Activated T-cell treated with anti-CD3 and anti-CD28 coated beads, Interleukin-2, amount 50 U/mL, for 24 hours (primary cell): ENCODE measurements around the gene EPHB4.
"Not testable (repeated sequence)": the region's sequence is repeated elsewhere in the genome, so short reads cannot be mapped to it uniquely, and the experiment has no call there.

Source experiments
- DNase-seq: peaks from one replicate; pipeline ENCODE4 v3.0.0-alpha.2; 2020
- H3K27ac Mint-ChIP-seq: 2 replicates; pipeline ENCODE4 v1.8.0; 2020; ENCODE audit warnings: mild to moderate bottlenecking, mixed read lengths
- H3K27me3 Mint-ChIP-seq: 2 replicates; pipeline ENCODE4 v1.8.0; 2020; ENCODE audit warnings: mixed read lengths
- H3K36me3 Mint-ChIP-seq: 2 replicates; pipeline ENCODE4 v1.8.0; 2020; ENCODE audit warnings: low read depth, mixed read lengths
- H3K4me1 Mint-ChIP-seq: 2 replicates; pipeline ENCODE4 v1.8.0; 2020; ENCODE audit warnings: low read depth, mixed read lengths
- H3K4me3 Mint-ChIP-seq: 2 replicates; pipeline ENCODE4 v1.8.0; 2020; ENCODE audit warnings: mild to moderate bottlenecking, moderate library complexity, mixed read lengths
- H3K9me3 Mint-ChIP-seq: 2 replicates; pipeline ENCODE4 v1.8.0; 2020; ENCODE audit warnings: mixed read lengths

The EPHB4 gene

DNA sequence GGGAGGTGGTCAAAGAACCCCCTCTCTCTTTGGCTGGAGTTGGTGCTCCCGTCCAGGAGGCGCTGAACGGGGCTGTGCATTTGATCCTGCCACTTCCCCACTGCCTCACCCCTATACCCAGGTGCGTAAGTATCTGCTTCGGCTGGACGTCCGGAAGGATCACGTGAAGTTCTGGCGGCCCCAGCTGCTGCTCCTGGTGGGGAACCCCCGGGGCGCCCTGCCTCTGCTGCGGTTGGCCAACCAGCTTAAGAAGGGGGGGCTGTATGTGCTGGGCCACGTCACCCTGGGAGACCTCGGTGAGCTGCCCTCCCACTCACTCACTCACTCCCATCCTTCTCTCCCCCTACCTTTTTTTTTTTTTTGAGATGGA lies 34.3 kb upstream of the EPHB4 start:
- H3K27me3 Mint-ChIP-seq, result no peaks in the 10 kb centered on the region
- DNase-seq, result no peak
- H3K36me3 Mint-ChIP-seq, result peaks cover 72% of the 10 kb centered on the region
- no peak overlapping the region for H3K4me3 Mint-ChIP-seq
- no peaks in the 10 kb centered on the region for H3K9me3 Mint-ChIP-seq
- H3K4me1 Mint-ChIP-seq, result peaks cover 9% of the 10 kb centered on the region
- no peak overlapping the region for H3K27ac Mint-ChIP-seq

DNA sequence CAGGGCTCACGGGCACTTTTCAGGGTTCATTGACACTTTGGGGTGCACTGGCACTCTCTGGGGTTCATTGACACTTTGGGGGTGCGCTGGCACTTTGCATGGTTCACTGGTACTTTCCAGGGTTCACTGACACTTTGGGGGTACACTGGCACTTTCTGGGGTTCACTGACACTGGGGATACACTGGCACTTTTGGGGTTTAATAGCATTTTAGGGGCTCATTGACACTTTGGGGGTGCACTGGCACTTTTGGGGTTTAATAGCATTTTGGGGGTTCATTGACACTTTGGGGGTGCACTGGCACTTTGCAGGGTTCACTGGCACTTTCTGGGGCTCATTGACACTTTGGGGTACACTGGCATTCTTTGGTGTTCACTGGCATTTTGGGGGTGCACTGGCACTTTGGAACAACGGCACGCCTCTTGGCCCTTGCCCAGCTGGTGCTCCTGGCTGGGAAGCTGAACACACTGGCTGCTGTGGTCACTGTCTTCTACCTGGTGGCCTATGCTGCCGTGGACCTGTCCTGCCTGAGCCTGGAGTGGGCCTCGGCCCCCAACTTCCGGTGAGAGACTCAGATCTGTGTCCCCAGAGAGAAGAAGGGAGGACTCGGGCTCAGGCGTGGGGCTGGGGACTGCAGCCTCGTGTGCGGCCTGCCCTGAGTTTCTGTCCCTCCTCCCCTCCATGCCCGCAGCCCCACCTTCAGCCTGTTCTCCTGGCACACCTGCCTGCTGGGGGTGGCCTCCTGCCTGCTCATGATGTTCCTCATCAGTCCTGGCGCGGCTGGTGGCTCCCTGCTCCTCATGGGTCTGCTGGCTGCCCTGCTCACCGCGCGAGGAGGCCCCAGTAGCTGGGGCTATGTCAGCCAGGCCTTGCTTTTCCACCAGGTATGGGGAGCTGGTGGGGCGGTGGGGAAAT lies 33.6 kb upstream of the EPHB4 start:
- peaks cover 72% of the 10 kb centered on the region for H3K36me3 Mint-ChIP-seq
- DNase-seq, result no peak
- H3K27me3 Mint-ChIP-seq, result no peaks in the 10 kb centered on the region
- H3K27ac Mint-ChIP-seq, result no peak overlapping the region
- no peaks in the 10 kb centered on the region for H3K9me3 Mint-ChIP-seq
- no peak overlapping the region for H3K4me3 Mint-ChIP-seq
- H3K4me1 Mint-ChIP-seq, result peaks cover 5% of the 10 kb centered on the region

DNA sequence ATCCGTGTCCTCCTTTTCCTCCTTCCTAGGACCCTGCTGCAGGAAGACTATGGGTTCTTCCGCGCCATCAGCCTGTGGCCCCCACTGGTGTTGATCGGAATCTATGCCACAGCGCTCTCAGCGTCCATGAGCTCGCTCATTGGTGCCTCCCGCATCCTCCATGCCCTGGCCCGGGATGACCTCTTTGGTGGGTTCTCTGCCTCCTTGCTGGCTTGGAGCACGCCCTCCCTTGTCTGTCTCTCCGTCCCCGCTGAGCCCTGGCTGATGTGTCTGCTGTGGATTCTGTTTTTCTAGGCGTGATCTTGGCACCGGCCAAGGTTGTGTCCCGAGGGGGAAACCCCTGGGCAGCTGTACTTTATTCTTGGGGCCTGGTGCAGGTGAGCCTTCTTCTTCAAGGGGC lies 32.5 kb upstream of the EPHB4 start:
- H3K4me1 Mint-ChIP-seq, result peaks cover 1% of the 10 kb centered on the region
- no peak for DNase-seq
- no peak overlapping the region for H3K27ac Mint-ChIP-seq
- H3K27me3 Mint-ChIP-seq, result no peaks in the 10 kb centered on the region
- peaks cover 76% of the 10 kb centered on the region for H3K36me3 Mint-ChIP-seq
- H3K9me3 Mint-ChIP-seq, result no peaks in the 10 kb centered on the region
- no peak overlapping the region for H3K4me3 Mint-ChIP-seq

DNA sequence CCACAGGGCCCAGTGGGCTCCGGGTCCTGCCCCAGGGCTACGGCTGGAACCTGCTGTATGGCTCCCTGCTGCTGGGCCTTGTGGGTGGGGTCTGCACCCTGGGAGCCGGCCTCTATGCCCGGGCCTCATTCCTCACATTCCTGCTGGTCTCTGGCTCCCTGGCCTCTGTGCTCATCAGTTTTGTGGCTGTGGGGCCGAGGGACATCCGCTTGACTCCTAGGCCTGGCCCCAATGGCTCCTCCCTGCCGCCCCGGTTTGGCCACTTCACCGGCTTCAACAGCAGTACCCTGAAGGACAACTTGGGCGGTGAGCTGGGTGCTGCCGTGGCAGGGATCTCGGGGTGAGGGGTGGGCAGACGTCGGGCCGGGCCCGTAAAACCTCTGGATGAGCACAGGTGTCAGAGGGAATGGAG lies 29.6 kb upstream of the EPHB4 start:
- Mint-ChIP-seq H3K4me3 (no peak overlapping the region), H3K36me3 (peaks cover 54% of the 10 kb centered on the region), H3K27me3 (no peaks in the 10 kb centered on the region), H3K27ac (no peak overlapping the region), H3K4me1 (peaks cover 18% of the 10 kb centered on the region), H3K9me3 (no peaks in the 10 kb centered on the region)
- DNase-seq, result no peak

DNA sequence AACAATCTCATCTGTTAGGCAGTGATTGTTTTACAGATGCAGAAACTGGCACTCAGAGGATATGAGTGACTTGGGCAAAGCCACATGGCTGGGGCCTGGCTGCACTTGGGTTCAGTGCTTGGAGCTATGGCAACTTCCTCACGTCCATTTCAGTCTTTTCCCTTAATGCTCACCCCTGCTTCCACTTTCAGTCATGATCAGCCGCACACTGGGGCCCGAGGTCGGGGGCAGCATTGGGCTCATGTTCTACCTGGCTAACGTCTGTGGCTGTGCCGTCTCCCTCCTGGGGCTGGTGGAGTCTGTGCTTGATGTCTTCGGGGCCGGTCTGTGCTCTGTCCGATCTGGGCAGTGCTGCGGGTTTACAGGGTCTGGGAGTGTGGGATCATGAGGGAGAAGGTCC lies 28.2 kb upstream of the EPHB4 start:
- Mint-ChIP-seq H3K4me3 (no peak overlapping the region), H3K36me3 (peaks cover 47% of the 10 kb centered on the region), H3K4me1 (peaks cover 22% of the 10 kb centered on the region), H3K27ac (peak overlapping the region; percentile 42), H3K27me3 (no peaks in the 10 kb centered on the region), H3K9me3 (no peaks in the 10 kb centered on the region)
- DNase-seq, result no peak

DNA sequence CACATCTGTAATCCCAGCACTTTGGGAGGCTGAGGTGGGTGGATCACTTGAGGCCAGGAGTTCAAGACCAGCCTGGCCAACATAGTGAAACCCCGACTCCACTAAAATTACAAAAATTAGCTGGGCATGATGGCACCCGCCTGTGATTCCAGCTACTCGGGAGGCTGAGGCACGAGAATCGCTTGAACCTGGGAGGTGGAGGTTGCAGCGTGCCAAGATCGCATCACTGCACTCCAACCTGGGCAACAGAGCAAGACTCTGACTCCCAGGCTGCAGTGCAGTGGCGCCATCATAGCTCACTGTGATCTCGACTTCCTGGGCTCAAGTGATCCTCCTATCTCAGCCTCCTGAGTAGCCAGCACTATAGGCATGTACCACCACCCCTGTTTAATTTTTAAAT lies 27.6 kb upstream of the EPHB4 start:
- Mint-ChIP-seq H3K36me3 (peaks cover 41% of the 10 kb centered on the region), H3K4me1 (peaks cover 22% of the 10 kb centered on the region)
- H3K9me3 Mint-ChIP-seq, H3K4me3 Mint-ChIP-seq, DNase-seq, H3K27me3 Mint-ChIP-seq, H3K27ac Mint-ChIP-seq: not testable (repeated sequence)

DNA sequence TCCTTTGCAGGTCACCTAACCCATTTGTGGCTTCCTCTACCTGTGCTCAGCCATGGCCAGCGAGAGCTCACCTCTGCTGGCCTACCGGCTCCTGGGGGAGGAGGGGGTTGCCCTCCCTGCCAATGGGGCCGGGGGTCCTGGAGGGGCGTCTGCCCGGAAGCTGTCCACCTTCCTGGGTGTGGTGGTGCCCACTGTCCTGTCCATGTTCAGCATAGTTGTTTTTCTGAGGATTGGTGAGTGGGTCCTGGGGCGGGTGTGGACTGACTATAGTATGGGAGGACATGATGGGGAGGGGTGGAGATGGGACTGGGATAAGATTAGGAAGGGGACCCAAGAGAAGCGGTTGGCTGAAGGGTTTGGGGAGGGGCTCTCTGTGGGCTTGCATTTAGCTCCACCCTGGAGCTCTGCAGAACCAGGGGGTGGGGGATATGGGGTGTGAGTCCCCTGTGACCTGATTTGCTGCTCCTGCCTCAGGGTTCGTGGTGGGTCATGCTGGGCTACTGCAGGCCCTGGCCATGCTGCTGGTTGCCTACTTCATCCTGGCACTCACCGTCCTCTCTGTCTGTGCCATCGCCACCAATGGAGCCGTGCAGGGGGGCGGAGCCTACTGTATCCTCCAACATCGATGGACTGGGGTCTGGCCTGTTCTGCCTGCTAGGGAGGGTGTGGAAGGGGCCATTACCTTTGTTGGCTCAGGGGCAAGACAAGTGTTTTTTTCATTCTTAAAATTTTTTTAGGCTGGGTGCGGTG lies 27.0 kb upstream of the EPHB4 start:
- H3K36me3 Mint-ChIP-seq, result peaks cover 35% of the 10 kb centered on the region
- H3K4me3 Mint-ChIP-seq, result peak overlapping the region; percentile 89
- no peak for DNase-seq
- H3K4me1 Mint-ChIP-seq, result peaks cover 22% of the 10 kb centered on the region
- H3K27ac Mint-ChIP-seq, result no peak overlapping the region
- H3K27me3 Mint-ChIP-seq, result no peaks in the 10 kb centered on the region
- no peaks in the 10 kb centered on the region for H3K9me3 Mint-ChIP-seq

DNA sequence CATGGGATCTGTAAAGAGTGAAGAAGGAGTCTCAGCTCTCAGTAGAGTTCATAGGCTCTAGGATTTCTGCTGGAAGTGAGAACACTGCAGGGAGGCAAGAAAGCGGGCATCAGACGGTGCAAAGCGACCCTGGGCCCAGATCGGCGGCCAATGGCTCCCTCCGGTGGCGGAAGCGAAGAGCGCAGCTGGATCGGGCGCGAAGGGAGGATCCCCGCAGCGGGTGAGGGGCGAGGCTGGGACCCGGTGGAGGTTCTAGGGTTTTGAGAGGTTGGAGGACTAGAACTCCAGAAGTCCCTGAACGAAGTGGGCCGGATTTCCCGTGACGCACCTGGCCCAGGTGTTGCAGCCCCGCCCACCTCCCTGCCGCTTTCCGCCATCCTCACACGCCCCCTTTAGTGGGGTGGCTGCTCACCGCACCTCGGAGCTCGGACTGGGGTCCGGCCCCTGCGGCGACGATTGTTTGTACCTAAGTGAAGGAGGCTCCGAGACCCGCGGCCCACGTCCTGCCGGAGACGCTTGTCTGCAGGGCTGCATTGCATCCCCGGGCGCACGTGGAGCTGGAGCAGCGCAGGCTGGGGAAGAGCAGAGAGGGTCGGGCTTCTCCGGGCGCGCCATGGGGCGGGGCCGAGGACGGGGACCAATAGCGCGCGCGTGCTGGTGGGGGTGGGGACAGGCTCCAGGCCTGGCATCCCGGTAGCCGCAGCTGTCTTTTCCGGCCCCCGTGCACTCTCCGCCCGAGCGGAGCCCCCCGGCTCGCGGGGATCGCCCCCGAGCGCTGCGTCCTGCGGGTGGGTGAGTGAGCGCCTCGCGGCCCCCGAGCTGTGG lies 24.9 kb upstream of the EPHB4 start, which contains the start of gene SLC12A9:
Gene SLC12A9 (plus strand): TSS at position 666 of the 825 bp plus-strand sequence. CDS start 1,485 bp downstream, outside the sequence.
- H3K27me3 Mint-ChIP-seq, result no peaks in the 10 kb centered on the region
- peaks cover 22% of the 10 kb centered on the region for H3K4me1 Mint-ChIP-seq
- DNase-seq, result peak; percentile 92
- H3K36me3 Mint-ChIP-seq, result peaks cover 24% of the 10 kb centered on the region
- H3K9me3 Mint-ChIP-seq, result no peaks in the 10 kb centered on the region
- peak within 1 kb of the TSS; percentile 89 for H3K4me3 Mint-ChIP-seq
- H3K27ac Mint-ChIP-seq, result peak within 1 kb of the TSS; percentile 94

DNA sequence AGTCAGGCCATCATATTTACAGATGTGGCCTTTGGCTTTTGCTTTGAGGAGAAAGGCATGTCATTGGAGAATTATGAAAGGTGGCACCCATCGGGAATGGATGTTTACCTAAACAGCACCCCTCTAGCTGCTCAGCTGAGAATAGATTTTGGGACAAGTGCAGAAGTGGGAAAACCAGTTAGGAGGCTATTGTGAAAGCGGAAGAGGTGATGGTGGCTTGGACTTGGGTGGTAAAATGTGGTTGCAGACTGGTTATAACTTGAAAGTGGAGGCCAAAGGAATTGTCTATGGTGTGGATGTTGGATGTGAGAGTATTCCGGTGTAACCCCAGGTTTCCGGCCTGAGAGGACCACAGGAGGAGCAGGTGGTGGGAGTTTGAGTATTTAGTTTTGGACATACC lies 20.0 kb upstream of the EPHB4 start:
- Mint-ChIP-seq H3K9me3 (no peaks in the 10 kb centered on the region), H3K36me3 (peaks cover 3% of the 10 kb centered on the region), H3K4me3 (no peak overlapping the region), H3K4me1 (peaks cover 6% of the 10 kb centered on the region), H3K27ac (no peak overlapping the region), H3K27me3 (no peaks in the 10 kb centered on the region)
- no peak for DNase-seq

DNA sequence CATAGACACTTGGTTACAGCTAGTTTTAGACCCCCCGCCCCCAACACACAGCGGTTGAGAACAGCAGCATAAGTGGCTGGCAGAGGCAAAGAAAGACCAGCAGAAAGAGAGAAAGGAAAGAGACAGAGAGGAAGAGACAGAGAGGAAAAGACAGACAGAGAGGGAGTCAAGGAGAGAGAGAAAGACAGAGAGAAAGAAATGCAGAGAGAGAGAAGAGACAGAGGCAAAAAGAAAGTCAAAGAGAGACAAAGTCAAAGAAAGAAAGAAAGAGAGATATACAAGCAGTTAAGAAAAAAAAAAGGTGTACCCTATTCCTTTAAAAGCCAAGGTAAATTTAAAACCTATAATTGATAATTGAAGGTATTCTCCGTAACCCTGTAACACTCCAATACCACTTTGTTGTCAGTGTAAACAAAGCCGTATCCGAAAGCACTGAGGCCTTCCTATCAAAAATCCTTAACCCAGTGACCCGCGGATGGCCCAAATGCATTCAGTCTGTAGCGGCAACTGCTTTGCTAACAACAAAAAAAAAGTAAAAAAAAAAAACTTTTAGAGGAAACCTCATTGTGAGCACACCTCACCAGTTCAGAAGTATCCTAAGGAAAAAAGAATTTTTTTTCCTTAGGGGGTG lies 13.3 kb upstream of the EPHB4 start:
- DNase-seq, result no peak
- Mint-ChIP-seq H3K36me3 (no peaks in the 10 kb centered on the region), H3K27me3 (no peaks in the 10 kb centered on the region), H3K27ac (no peak overlapping the region), H3K4me1 (peaks cover 12% of the 10 kb centered on the region), H3K4me3 (no peak overlapping the region), H3K9me3 (no peaks in the 10 kb centered on the region)

DNA sequence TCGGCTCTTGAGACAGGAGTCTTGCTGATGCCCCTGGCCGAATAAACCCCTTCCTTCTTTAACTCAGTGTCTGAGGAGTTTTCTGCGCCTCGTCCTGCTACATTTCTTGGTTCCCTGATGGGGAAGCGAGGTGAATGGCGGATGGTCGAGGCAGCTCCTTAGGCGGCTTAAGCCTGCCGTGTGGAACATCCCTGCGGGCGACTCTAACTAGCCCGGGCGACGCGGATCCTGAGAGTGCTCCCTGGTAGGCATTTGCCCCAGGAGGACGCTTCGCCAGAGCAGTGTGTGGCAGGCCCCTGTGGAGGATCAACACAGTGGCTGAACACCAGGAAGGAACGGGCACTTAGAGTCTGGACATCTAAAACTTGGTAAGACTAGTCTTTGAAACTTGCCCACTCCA lies 12.0 kb upstream of the EPHB4 start:
- Mint-ChIP-seq H3K27me3 (no peaks in the 10 kb centered on the region), H3K36me3 (no peaks in the 10 kb centered on the region), H3K4me1 (peaks cover 12% of the 10 kb centered on the region), H3K9me3 (no peaks in the 10 kb centered on the region), H3K27ac (no peak overlapping the region), H3K4me3 (no peak overlapping the region)
- no peak for DNase-seq

DNA sequence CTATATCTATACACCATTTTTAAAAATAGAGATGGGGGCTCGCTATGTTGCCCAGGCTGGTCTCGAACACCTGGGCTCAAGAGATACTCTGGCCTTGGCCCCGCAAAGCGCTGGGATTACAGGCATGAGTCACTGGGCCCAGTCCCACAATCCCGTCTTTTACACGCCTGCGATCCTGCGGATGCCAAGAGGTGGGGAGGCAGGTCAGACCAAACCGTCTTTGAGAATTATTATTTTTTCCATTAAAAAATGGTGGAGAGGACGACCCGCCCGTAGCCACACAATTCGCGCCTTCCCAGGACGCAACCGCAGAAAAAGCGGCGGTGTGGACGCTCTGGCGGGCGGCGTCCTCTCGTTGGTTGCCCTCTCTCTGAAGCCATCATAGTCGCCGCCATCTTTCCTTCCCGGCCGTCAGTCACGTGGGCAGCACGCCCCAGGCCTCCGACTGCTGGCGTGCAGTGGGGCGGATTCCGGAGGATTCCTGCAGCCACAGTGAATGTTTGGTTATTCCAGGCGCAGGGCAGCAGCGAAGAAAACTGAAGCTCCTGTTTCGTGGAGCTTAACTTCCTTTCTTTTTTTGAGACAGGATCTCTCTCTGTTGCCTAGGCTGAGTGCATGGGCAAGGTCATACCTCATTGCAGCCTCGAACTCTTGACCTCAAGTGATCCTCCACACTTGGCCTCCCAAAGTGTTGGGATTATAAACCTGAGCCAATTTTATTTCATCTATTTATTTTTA lies 9.9 kb upstream of the EPHB4 start:
- H3K4me1 Mint-ChIP-seq, result peaks cover 12% of the 10 kb centered on the region
- no peaks in the 10 kb centered on the region for H3K9me3 Mint-ChIP-seq
- DNase-seq, result peak; percentile 87
- no peaks in the 10 kb centered on the region for H3K36me3 Mint-ChIP-seq
- H3K27me3 Mint-ChIP-seq, result no peaks in the 10 kb centered on the region
- H3K4me3 Mint-ChIP-seq, result peak overlapping the region; percentile 73
- peak overlapping the region; percentile 85 for H3K27ac Mint-ChIP-seq

DNA sequence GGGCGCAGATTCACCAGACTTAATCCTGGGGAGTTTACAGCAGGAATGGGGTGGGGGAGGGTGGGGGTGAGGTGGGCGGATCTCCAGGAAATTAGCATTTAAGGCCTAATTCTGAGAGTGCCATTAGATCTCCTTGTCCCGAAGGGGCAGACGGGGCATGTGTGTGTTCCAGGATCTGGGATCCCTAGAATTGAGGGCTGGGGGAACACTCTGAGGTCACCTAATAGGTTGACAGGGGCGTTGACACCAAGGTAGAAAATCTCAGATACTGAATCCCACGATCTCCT lies 9.4 kb upstream of the EPHB4 start:
- H3K4me3 Mint-ChIP-seq, result peak overlapping the region; percentile 73
- no peaks in the 10 kb centered on the region for H3K9me3 Mint-ChIP-seq
- H3K4me1 Mint-ChIP-seq, result peaks cover 12% of the 10 kb centered on the region
- no peak for DNase-seq
- H3K36me3 Mint-ChIP-seq, result no peaks in the 10 kb centered on the region
- peak overlapping the region; percentile 85 for H3K27ac Mint-ChIP-seq
- no peaks in the 10 kb centered on the region for H3K27me3 Mint-ChIP-seq
